Bronchial epithelial cell (primary cell): ENCODE data around the gene VSIR. TPM values are rescaled to one million over a fixed set of nuclear protein-coding genes. Genes with fewer than 3 reads are reported as not detected.

Source experiments
- DNase-seq: peaks from one replicate; pipeline ENCODE4 v3.0.0-alpha.2; 2010; ENCODE audit warnings: low read depth
- FAIRE-seq: peaks from 2 replicates; lab custom pipeline; 2011; peaks lifted over from hg19 to GRCh38; lab: Jason Lieb, UNC
- H3K27me3 ChIP-seq: 2 replicates; pipeline ENCODE4 v1.5.1; 2011; ENCODE audit warnings: low read length; ENCODE audit not compliant: control insufficient read depth, insufficient read depth
- H3K36me3 ChIP-seq: 2 replicates; pipeline ENCODE4 v1.5.1; 2011; ENCODE audit warnings: low read length; ENCODE audit not compliant: control insufficient read depth, insufficient read depth
- H3K4me3 ChIP-seq: 2 replicates; pipeline ENCODE4 v1.5.1; 2011; ENCODE audit warnings: mild to moderate bottlenecking, low read depth, low read length, control low read depth
- total RNA-seq: library from RNA; depleted of rRNA; stranded (reverse); fragments of >200 nt; gene quantifications from 2 replicates; pipeline ENCODE4 v1.2.1, GENCODE V29; 2014
- TF ChIP-seq, protein P1 (sequence below): IDR thresholded peaks from 2 replicates; pipeline ENCODE4 v1.5.1; 2011; ENCODE audit warnings: mild to moderate bottlenecking, moderate library complexity, low read length, control low read depth, inconsistent platforms; ENCODE audit not compliant: insufficient read depth, severe bottlenecking

Gene VSIR
- total RNA-seq, 1 donor from 2014 or later, result 7.9 TPM

DNA sequence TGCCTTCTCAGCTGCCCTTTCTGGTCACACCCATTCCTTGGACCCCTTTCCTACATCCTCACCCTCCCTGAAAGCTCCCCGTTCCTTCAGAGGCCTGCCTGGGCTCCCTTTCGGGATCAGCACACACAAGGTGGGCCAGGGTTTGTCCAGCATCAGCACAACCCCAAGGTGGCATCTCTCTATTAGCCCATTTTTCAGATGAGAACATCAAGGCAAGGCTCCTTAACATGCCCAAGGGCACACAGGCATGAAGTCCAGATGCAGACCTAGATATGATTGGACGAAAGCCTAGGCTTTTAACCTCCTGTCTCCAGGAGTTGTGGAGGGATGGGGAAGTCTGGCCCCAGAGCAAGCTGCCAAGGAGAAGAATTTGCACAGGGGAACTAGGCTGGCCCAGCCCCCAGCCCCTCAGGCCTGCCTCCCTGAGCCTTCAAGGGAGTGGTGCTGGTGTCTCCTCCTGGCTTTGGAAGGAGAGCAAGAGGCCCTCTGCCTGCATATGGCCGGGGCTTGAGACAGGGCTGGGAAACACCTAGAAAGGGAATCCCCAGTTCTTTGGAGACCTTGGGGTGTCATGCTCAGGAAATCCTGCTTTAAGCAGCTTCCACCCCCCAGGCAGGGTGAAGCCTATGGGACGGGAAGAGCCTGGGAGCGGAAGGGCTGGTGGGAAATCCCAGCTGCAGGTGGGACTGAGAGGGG, 9.0 kb upstream of the VSIR start:
- TF ChIP-seq, protein P1, sequence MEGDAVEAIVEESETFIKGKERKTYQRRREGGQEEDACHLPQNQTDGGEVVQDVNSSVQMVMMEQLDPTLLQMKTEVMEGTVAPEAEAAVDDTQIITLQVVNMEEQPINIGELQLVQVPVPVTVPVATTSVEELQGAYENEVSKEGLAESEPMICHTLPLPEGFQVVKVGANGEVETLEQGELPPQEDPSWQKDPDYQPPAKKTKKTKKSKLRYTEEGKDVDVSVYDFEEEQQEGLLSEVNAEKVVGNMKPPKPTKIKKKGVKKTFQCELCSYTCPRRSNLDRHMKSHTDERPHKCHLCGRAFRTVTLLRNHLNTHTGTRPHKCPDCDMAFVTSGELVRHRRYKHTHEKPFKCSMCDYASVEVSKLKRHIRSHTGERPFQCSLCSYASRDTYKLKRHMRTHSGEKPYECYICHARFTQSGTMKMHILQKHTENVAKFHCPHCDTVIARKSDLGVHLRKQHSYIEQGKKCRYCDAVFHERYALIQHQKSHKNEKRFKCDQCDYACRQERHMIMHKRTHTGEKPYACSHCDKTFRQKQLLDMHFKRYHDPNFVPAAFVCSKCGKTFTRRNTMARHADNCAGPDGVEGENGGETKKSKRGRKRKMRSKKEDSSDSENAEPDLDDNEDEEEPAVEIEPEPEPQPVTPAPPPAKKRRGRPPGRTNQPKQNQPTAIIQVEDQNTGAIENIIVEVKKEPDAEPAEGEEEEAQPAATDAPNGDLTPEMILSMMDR, result no peak
- Histone ChIP-seq H3K36me3 (no peaks in the 10 kb centered on the region), H3K4me3 (no peak overlapping the region), H3K27me3 (peaks cover 4% of the 10 kb centered on the region)
- DNase-seq (no peak), FAIRE-seq (no peak)

DNA sequence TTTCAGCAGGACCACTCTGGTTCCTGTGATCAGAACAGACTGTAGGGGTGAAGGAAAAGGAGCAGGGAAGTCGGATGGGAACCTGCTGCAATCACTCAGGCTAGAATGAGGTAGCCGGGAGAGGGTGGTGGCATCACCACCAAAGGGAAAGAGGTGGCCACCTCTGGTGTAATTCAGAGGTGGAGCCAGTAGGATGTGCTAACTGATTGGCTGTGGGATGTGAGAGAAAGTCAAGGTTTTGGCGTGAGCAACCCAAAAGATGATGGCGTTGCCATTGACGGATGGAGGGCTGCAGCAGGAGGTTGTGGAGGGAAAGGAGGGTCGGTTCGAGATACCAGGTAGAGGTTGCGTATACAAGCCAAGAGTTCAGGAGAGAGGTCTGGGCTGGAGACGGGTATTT, 7.4 kb upstream of the VSIR start:
- Histone ChIP-seq H3K27me3 (peaks cover 4% of the 10 kb centered on the region), H3K36me3 (no peaks in the 10 kb centered on the region), H3K4me3 (no peak overlapping the region)
- TF ChIP-seq, protein P1, result no peak
- DNase-seq, result no peak
- FAIRE-seq, result no peak

DNA sequence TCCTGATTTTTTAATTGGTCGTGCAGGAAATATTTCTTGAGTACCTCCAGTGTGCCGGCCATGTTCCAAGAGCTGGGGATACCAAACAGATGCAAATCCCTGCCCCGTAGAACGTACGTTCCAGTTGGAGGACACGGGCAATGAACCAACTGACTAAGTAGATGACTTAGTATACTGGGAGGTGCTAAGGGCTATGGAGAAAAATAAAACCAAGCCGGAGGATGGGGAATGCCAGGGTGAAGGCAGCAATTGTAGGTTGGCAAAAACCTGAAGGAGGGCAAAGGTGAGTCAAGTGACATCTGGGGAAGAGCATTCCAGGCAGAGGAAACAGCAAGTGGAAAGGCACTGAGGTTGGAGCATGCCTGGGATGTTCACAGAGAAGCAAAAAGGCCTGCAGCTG, 6.8 kb upstream of the VSIR start:
- H3K36me3 ChIP-seq, result no peaks in the 10 kb centered on the region
- no peak overlapping the region for H3K4me3 ChIP-seq
- H3K27me3 ChIP-seq, result peaks cover 4% of the 10 kb centered on the region
- no peak for DNase-seq
- TF ChIP-seq, protein P1, result no peak
- no peak for FAIRE-seq

DNA sequence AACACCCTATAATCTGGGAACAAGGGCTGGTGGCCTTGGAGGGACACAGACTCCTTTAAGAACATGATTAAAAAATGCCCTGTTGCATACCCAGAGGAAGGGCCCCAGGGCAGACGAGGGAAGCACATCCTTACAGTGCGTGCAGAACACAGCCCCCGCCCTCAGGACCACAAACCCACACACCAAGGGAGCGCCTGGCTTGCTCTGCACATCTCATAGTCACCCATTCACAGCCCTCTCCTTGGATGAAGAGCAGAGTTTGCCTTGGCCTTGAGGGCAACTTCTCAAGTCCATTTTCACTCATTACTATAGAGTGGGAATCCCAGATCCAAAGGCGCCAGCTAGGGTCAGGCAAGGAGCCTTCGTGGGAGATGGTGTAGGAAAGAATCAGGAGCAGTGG, 6.3 kb upstream of the VSIR start:
- TF ChIP-seq, protein P1, result no peak
- DNase-seq (no peak), FAIRE-seq (no peak)
- Histone ChIP-seq H3K4me3 (no peak overlapping the region), H3K36me3 (no peaks in the 10 kb centered on the region), H3K27me3 (peaks cover 4% of the 10 kb centered on the region)

DNA sequence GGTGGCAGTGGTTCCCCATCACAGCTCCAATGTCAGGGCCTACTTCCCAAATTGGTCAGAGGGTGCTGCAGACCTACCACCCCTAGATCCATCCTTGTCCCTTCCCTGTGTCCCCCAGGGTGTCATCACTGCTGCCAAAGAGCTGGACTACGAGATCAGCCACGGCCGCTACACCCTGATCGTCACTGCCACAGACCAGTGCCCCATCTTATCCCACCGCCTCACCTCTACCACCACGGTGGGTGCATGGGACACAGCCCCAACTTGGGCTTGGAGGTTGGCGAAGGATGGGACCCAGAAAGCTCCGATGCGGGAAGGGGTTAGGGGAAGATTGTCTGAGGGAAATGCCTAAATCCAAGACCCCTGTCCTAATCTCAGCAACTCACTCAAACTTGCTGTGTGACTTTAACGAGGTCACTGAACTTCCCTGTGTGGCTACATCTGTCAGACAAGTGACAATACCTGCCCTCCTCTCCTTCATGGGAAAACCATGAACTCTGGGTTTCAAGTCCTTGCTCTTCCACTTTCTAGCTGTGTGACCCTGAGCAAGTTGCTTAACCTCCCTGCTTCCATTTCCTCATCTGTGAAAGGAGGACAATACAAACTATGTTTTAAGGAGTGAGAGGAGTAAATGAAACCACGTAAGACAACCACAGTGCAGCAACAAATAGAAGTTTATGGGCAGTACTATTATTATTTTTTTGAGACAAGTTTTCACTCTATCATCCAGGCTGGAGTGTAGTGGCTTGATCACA, 4.9 kb upstream of the VSIR start:
- H3K4me3 ChIP-seq, result no peak overlapping the region
- TF ChIP-seq, protein P1, result no peak
- DNase-seq (no peak), FAIRE-seq (peak; percentile 13)
- H3K27me3 ChIP-seq, result peaks cover 2% of the 10 kb centered on the region
- H3K36me3 ChIP-seq, result no peaks in the 10 kb centered on the region
